ENCODE data around the gene MYH14.

DNA sequence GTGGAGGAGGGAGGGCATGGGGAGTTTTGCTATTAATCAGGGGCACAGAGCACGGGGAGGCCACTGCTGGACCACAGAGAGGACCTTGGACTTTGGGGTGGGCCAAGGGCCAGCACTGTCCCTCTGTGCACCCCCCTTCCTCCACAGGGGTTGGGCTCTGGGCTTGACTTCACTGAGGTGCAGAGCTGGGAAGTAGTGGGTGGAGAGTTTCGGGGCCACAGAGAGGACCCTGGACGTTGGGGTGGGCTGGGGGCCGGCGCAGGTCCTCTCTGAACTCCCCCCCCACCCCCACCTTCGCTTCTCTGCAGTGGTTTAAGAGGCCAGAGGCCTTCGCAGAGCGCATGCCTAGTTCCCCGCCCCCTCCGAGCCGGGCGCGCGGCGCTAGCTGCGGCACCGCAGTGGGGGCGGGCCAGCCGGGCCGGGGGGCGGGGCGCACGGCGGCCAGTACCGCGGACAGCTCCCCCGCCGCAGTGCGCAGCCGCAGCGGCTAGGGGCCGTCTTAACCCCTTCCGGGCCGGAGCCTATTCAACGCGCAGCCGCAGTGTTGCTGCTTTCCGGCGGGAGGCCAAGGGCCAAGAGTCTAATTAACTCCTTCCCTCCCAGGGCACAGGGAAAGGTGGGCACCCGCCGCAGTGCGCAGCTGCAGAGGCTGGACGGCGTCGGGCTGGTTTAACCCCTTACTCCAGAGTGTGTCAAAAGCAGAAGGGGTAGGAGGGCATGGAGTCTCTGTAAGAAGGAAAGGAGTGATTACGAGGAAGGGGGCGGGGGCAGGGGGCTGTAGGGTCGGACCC lies 122.1 kb downstream of the MYH14 start:
- TF ChIP-seq GATA2 (IDR thresholded peaks at IDR 0.05; ENCODE audit: low read depth, low read length), result no peak
- TF ChIP-seq GATA3 (IDR thresholded peaks at IDR 0.05; ENCODE audit: low read depth, low read length), result no peak

Measured in SH-SY5Y (cell line).